GM06990 (cell line): ENCODE measurements around the gene HERC3.

ENCODE experiments used
- DNase-seq: peaks from one replicate; pipeline ENCODE4 v3.0.0-alpha.2; 2011; ENCODE audit not compliant: insufficient read length; ENCODE audit errors: extremely low read depth
- H3K27me3 ChIP-seq: replicated peaks from 2 replicates; pipeline ENCODE4 v1.6.0; 2011; ENCODE audit warnings: low read length; ENCODE audit not compliant: control insufficient read depth, insufficient read depth
- H3K36me3 ChIP-seq: 2 replicates; pipeline ENCODE4 v1.5.1; 2011; ENCODE audit warnings: low read length; ENCODE audit not compliant: control insufficient read depth, insufficient read depth
- H3K4me3 ChIP-seq: replicated peaks from 2 replicates; pipeline ENCODE4 v1.5.1; 2011; ENCODE audit warnings: low read depth, mild to moderate bottlenecking, control low read depth, low read length
- TF ChIP-seq, protein P1 (sequence below): IDR thresholded peaks from 2 replicates; pipeline ENCODE4 v1.5.1; 2011; ENCODE audit warnings: low read length, control low read depth, mild to moderate bottlenecking, inconsistent platforms; ENCODE audit not compliant: insufficient read depth, poor library complexity, severe bottlenecking

The HERC3 gene

GRCh38 chr4:88618782-88619485 is 26.7 kb downstream of the HERC3 start:
- DNase-seq, result no peak
- TF ChIP-seq, protein P1, sequence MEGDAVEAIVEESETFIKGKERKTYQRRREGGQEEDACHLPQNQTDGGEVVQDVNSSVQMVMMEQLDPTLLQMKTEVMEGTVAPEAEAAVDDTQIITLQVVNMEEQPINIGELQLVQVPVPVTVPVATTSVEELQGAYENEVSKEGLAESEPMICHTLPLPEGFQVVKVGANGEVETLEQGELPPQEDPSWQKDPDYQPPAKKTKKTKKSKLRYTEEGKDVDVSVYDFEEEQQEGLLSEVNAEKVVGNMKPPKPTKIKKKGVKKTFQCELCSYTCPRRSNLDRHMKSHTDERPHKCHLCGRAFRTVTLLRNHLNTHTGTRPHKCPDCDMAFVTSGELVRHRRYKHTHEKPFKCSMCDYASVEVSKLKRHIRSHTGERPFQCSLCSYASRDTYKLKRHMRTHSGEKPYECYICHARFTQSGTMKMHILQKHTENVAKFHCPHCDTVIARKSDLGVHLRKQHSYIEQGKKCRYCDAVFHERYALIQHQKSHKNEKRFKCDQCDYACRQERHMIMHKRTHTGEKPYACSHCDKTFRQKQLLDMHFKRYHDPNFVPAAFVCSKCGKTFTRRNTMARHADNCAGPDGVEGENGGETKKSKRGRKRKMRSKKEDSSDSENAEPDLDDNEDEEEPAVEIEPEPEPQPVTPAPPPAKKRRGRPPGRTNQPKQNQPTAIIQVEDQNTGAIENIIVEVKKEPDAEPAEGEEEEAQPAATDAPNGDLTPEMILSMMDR, result no peak
- Histone ChIP-seq H3K4me3 (no peak overlapping the region), H3K27me3 (no peaks in the 10 kb centered on the region), H3K36me3 (no peaks in the 10 kb centered on the region)

GRCh38 chr4:88619971-88620370 is 27.7 kb downstream of the HERC3 start:
- DNase-seq, result no peak
- H3K4me3 ChIP-seq, result no peak overlapping the region
- H3K36me3 ChIP-seq, result no peaks in the 10 kb centered on the region
- H3K27me3 ChIP-seq, result no peaks in the 10 kb centered on the region
- TF ChIP-seq, protein P1, result no peak

GRCh38 chr4:88621763-88622327 is 29.6 kb downstream of the HERC3 start:
- H3K27me3 ChIP-seq, result no peaks in the 10 kb centered on the region
- no peak for DNase-seq
- TF ChIP-seq, protein P1, result no peak
- no peaks in the 10 kb centered on the region for H3K36me3 ChIP-seq
- no peak overlapping the region for H3K4me3 ChIP-seq

DNA sequence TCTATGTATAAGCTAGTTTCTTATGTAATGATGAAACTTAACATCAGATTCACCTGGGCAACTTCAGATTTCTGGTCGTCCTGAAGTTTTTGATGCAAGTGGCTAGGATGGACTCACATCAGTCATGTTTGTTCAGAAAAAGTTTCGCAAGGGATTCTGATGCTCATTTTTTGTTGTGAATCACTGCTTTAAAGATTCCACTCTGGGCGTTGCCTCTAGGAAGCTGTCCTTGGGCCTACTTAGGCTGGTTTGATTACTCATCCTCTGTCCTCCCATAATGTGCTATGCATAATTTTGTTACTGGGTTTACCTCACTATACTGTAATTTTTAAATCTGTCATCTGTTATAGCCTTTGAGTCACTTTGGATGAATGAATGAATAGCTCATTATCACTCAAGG is 30.8 kb downstream of the HERC3 start:
- no peaks in the 10 kb centered on the region for H3K27me3 ChIP-seq
- H3K4me3 ChIP-seq, result no peak overlapping the region
- no peaks in the 10 kb centered on the region for H3K36me3 ChIP-seq
- TF ChIP-seq, protein P1, result no peak
- no peak for DNase-seq

GRCh38 chr4:88628746-88629145 is 36.5 kb downstream of the HERC3 start:
- Histone ChIP-seq H3K36me3 (no peaks in the 10 kb centered on the region), H3K27me3 (no peaks in the 10 kb centered on the region), H3K4me3 (no peak overlapping the region)
- no peak for DNase-seq
- TF ChIP-seq, protein P1, result no peak
